Osteocyte (in vitro differentiated cells): ENCODE results near the gene PDLIM5. TPM values are rescaled to one million over a fixed set of nuclear protein-coding genes. Genes with fewer than 3 reads are reported as not detected.
A peak's percentile ranks its signal among the peaks of the same experiment; 100 is the strongest.

Experiments used
- DNase-seq: peaks from one replicate; pipeline ENCODE4 v3.0.0; 2021; ENCODE audit warnings: mixed read lengths; ENCODE audit not compliant: unreplicated experiment; ENCODE audit errors: extremely low spot score
- H3K27ac Mint-ChIP-seq: one replicate; pipeline ENCODE4 v1.8.0; 2021; ENCODE audit warnings: mild to moderate bottlenecking, mixed read lengths; ENCODE audit not compliant: unreplicated experiment
- H3K27me3 Mint-ChIP-seq: one replicate; pipeline ENCODE4 v1.8.0; 2021; ENCODE audit warnings: mixed read lengths; ENCODE audit not compliant: unreplicated experiment
- H3K36me3 Mint-ChIP-seq: one replicate; pipeline ENCODE4 v1.8.0; 2021; ENCODE audit warnings: mixed read lengths; ENCODE audit not compliant: unreplicated experiment
- H3K4me1 Mint-ChIP-seq: one replicate; pipeline ENCODE4 v1.8.0; 2021; ENCODE audit warnings: mixed read lengths; ENCODE audit not compliant: unreplicated experiment
- H3K4me3 Mint-ChIP-seq: one replicate; pipeline ENCODE4 v1.8.0; 2021; ENCODE audit warnings: mild to moderate bottlenecking, moderate library complexity, mixed read lengths; ENCODE audit not compliant: unreplicated experiment
- H3K9me3 Mint-ChIP-seq: one replicate; pipeline ENCODE4 v1.8.0; 2021; ENCODE audit warnings: mixed read lengths; ENCODE audit not compliant: unreplicated experiment
- total RNA-seq: library from RNA; stranded (reverse); gene quantifications from 2 replicates; pipeline ENCODE4 v1.2.1, GENCODE V29; 2021
- TF ChIP-seq, protein P1 (sequence below): fragments of 200-600 bp; sonication (generic); IDR thresholded peaks from 2 replicates; pipeline ENCODE4 v1.5.0; 2021; ENCODE audit warnings: antibody characterized with exemption, mild to moderate bottlenecking, moderate library complexity

The PDLIM5 gene
- total RNA-seq, 1 donor from 2014 or later = 324 TPM

DNA sequence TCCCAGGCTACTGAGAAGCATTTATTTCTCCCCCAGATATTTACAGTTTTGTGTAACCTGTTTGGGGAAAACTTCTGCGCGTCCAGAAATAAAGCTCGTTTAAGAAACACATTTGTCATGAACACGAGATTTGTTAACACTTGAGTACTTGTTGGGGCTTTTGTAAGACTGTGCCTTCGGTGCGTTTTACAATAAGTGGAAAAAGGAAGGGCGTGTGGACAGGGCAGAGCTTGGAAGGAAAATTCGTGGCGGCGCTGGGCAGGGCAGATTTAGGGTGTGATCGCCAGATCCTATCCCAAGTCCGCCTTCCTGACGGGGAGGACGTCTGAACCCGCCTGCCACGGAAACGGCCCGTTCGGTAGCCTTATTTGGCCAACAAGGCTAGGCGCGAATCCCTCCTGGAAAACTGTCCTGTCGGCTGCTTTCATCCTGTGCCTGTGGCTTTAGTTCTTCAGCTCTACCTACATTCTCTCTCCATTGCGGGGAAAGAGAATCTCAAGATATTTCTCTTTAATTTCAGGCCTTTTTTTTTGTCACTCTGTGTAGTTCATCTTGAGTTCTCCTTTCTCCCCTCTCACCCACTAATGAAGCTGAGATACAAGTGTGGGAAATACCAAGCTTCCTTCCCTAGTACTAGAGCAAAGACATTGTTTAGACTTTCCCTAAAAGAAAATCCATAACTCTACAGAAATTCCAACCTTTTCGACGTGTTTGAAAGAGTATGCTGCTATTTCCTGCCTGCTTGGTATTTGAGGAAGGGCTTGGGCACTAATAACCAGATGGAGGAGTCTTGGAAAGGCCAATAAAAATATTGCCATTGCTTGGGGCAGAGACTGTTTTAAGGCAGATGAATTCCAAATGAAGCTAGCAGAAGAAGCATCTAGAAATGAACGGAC is 982 bp downstream of the PDLIM5 start:
- Mint-ChIP-seq H3K36me3 (peaks cover 22% of the 10 kb centered on the region), H3K27ac (peak overlapping the region; percentile 99), H3K4me3 (peak overlapping the region; percentile 95), H3K4me1 (peaks cover 45% of the 10 kb centered on the region), H3K9me3 (no peaks in the 10 kb centered on the region), H3K27me3 (no peaks in the 10 kb centered on the region)
- TF ChIP-seq, protein P1, sequence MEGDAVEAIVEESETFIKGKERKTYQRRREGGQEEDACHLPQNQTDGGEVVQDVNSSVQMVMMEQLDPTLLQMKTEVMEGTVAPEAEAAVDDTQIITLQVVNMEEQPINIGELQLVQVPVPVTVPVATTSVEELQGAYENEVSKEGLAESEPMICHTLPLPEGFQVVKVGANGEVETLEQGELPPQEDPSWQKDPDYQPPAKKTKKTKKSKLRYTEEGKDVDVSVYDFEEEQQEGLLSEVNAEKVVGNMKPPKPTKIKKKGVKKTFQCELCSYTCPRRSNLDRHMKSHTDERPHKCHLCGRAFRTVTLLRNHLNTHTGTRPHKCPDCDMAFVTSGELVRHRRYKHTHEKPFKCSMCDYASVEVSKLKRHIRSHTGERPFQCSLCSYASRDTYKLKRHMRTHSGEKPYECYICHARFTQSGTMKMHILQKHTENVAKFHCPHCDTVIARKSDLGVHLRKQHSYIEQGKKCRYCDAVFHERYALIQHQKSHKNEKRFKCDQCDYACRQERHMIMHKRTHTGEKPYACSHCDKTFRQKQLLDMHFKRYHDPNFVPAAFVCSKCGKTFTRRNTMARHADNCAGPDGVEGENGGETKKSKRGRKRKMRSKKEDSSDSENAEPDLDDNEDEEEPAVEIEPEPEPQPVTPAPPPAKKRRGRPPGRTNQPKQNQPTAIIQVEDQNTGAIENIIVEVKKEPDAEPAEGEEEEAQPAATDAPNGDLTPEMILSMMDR = no peak
- peak; percentile 87 for DNase-seq

DNA sequence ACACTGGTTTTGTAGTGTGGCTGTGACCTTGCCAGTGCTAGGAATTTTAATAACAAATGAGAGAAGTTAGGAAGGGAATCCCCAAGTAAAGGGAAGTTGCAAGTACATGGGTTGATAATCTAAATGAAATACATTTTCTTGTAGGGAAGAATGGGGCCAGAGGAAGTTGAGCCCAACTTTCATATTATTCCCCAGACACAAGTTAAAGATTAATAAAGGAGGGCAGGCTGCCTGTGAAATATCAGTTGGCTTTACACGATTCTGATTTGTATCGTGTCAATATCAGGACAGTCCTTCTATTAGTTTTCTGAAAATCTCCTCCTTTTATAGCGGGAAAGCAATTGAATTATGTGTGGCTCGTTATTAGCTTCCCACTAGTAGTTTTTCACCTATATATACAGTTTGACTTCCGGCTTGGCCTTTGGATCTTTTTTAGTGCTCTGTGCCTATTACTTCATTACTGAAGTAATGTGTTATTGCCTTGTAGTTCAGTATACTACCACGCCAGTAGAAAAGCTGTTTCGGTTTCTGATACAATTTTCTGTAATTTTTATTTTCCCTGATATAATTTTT is 1.7 kb downstream of the PDLIM5 start:
- Mint-ChIP-seq H3K27me3 (no peaks in the 10 kb centered on the region), H3K27ac (peak overlapping the region; percentile 99), H3K4me1 (peaks cover 44% of the 10 kb centered on the region), H3K36me3 (peaks cover 23% of the 10 kb centered on the region), H3K4me3 (peak overlapping the region; percentile 95), H3K9me3 (no peaks in the 10 kb centered on the region)
- TF ChIP-seq, protein P1 = no peak
- no peak for DNase-seq

DNA sequence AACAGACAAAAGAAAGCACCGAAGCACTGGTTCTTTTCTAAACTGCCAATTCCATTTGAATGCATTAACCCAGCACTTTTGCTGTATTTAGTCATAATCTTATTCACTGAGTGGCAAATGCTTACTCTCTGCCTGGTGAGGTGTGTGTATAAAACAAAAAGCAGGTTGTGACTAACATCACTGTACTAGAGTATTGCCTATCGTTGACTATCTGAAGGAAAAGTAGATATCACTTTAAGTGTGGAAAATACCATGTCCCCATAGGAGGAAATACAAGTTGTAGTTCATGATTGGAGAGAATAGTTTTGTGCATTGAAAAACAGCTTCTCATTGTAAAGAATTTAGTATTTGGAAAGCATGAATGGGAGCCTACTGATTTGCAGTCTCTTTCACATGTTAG is 2.7 kb downstream of the PDLIM5 start:
- Mint-ChIP-seq H3K27me3 (no peaks in the 10 kb centered on the region), H3K27ac (peak overlapping the region; percentile 99), H3K4me1 (peaks cover 50% of the 10 kb centered on the region), H3K36me3 (peaks cover 27% of the 10 kb centered on the region), H3K4me3 (peak overlapping the region; percentile 95), H3K9me3 (no peaks in the 10 kb centered on the region)
- no peak for DNase-seq
- TF ChIP-seq, protein P1 = no peak

DNA sequence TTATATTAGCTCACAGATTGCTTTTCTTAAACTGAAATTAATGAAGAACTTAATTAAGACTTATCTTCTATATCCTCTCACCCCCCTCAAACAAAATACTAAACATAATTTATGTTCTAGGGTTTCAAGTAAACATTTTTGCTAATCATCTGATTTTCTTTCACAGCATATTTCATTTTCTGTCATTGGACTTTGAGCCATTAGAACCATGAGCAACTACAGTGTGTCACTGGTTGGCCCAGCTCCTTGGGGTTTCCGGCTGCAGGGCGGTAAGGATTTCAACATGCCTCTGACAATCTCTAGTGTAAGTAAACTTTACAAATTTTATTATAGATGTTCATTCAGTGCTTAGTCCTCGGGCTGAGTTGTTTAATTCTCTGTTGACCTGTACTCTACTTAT is 3.3 kb downstream of the PDLIM5 start:
- Mint-ChIP-seq H3K4me3 (peak overlapping the region; percentile 95), H3K27me3 (no peaks in the 10 kb centered on the region), H3K4me1 (peaks cover 57% of the 10 kb centered on the region), H3K27ac (peak overlapping the region; percentile 99), H3K9me3 (no peaks in the 10 kb centered on the region), H3K36me3 (peaks cover 31% of the 10 kb centered on the region)
- TF ChIP-seq, protein P1 = no peak
- no peak for DNase-seq

DNA sequence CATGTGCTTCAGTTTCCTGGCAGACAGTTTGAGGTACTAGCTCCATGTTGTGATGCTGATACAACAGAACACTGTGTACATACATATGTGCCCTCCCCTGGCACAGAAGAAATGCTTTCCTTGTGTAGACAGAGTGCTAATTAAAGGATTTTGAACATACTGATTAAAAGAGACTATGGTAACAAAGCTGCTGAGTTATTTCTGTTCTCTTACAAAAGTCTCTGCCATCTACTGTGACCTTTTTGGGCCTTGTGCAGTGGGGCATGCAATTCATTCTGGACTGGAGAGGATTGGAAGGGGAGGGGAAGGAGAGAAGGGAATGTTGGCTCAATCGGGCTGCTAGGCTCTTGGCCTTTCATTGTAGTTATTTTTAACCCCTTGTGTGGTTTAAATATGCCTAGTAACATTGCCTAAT is 6.0 kb downstream of the PDLIM5 start:
- TF ChIP-seq, protein P1 = no peak
- Mint-ChIP-seq H3K4me1 (peaks cover 76% of the 10 kb centered on the region), H3K4me3 (peak overlapping the region; percentile 59), H3K27ac (peak overlapping the region; percentile 80), H3K27me3 (no peaks in the 10 kb centered on the region), H3K36me3 (peaks cover 47% of the 10 kb centered on the region), H3K9me3 (no peaks in the 10 kb centered on the region)
- no peak for DNase-seq
